OCI-LY3 (cell line): Measurements from ENCODE around the gene ACACA.

ENCODE experiments used
- H2AFZ ChIP-seq: fragments of 200-600, 300-600 bp; shearing (Covaris generic); 2 replicates; pipeline ENCODE4 v1.6.0; 2014; ENCODE audit warnings: antibody characterized with exemption, low read depth, low read length
- H3K27ac ChIP-seq: fragments of 200-600, 300-600 bp; sonication (generic); 2 replicates; pipeline ENCODE4 v1.5.1; 2014; ENCODE audit warnings: mild to moderate bottlenecking, low read length, moderate library complexity, mixed read lengths
- H3K27me3 ChIP-seq: fragments of 200-600, 300-600 bp; sonication (generic); 2 replicates; pipeline ENCODE4 v1.6.1; 2014; ENCODE audit warnings: low read depth, low read length, mixed read lengths
- H3K36me3 ChIP-seq: fragments of 200-600, 300-600 bp; sonication (generic); replicated peaks from 2 replicates; pipeline ENCODE3; 2014; ENCODE audit warnings: low read depth, low read length, mixed read lengths
- H3K4me1 ChIP-seq: fragments of 300-600, 200-600 bp; sonication (generic); 2 replicates; pipeline ENCODE4 v1.6.1; 2014; ENCODE audit warnings: low read length, mixed read lengths
- H3K4me2 ChIP-seq: fragments of 200-600, 300-600 bp; sonication (generic); 2 replicates; pipeline ENCODE4 v1.6.1; 2014; ENCODE audit warnings: low read length, mixed read lengths
- H3K4me3 ChIP-seq: fragments of 300-600, 200-600 bp; sonication (generic); 2 replicates; pipeline ENCODE4 v1.5.1; 2014; ENCODE audit warnings: antibody characterized with exemption, mild to moderate bottlenecking, low read length, moderate library complexity
- H3K79me2 ChIP-seq: fragments of 300-600, 200-600 bp; shearing (Covaris generic); 2 replicates; pipeline ENCODE4 v1.6.1; 2014; ENCODE audit warnings: mild to moderate bottlenecking, low read length, mixed read lengths
- H3K9ac ChIP-seq: fragments of 300-600, 200-600 bp; shearing (Covaris generic); 2 replicates; pipeline ENCODE4 v1.6.0; 2014; ENCODE audit warnings: mild to moderate bottlenecking, low read length, moderate library complexity
- H3K9me3 ChIP-seq: fragments of 200-600, 300-600 bp; shearing (Covaris generic); 2 replicates; pipeline ENCODE4 v1.6.1; 2014; ENCODE audit warnings: low read length, mixed read lengths; ENCODE audit not compliant: insufficient read depth
- H4K20me1 ChIP-seq: fragments of 200-600, 300-600 bp; sonication (generic); 2 replicates; pipeline ENCODE4 v1.6.1; 2016; ENCODE audit warnings: low read length, mixed read lengths; ENCODE audit not compliant: insufficient read depth
- EZH2phosphoT487 ChIP-seq: fragments of 200-600 bp; shearing (Covaris generic); IDR thresholded peaks from 2 replicates; pipeline ENCODE4 v1.6.1; 2018; ENCODE audit warnings: antibody characterized with exemption, mixed run types, low read depth
- TF ChIP-seq, protein P1 (sequence below): fragments of 200-600, 300-600 bp; sonication (generic); IDR thresholded peaks from 2 replicates; pipeline ENCODE4 v1.5.1; 2014; ENCODE audit warnings: antibody characterized with exemption, low read length, low read depth

Gene ACACA

DNA sequence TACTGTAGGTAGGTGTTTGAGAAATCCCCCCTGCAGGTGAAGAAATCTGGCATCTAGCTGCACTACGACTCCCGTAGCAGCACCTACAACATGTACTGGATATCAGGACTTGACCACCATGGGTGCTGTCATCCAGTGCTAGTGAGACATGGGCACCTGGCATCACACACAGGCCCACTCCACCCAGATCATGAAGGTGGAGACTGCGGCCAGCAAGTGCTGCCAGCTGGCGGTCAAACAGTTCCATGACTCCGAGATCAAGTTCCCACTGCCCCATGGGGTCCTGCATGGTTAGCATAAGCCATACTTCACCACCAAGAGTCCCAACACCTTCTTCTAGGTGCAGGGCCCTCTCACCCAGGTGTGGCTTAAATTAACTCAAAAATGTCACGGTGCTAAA, 243.8 kb downstream of the ACACA start:
- H3K36me3 ChIP-seq = peaks cover 10% of the 10 kb centered on the region
- no peak overlapping the region for H3K9ac ChIP-seq
- H2AFZ ChIP-seq = no peak overlapping the region
- no peaks in the 10 kb centered on the region for H3K9me3 ChIP-seq
- no peaks in the 10 kb centered on the region for H3K27me3 ChIP-seq
- no peaks in the 10 kb centered on the region for H3K4me1 ChIP-seq
- TF ChIP-seq, protein P1, sequence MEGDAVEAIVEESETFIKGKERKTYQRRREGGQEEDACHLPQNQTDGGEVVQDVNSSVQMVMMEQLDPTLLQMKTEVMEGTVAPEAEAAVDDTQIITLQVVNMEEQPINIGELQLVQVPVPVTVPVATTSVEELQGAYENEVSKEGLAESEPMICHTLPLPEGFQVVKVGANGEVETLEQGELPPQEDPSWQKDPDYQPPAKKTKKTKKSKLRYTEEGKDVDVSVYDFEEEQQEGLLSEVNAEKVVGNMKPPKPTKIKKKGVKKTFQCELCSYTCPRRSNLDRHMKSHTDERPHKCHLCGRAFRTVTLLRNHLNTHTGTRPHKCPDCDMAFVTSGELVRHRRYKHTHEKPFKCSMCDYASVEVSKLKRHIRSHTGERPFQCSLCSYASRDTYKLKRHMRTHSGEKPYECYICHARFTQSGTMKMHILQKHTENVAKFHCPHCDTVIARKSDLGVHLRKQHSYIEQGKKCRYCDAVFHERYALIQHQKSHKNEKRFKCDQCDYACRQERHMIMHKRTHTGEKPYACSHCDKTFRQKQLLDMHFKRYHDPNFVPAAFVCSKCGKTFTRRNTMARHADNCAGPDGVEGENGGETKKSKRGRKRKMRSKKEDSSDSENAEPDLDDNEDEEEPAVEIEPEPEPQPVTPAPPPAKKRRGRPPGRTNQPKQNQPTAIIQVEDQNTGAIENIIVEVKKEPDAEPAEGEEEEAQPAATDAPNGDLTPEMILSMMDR = no peak
- no peak for TF ChIP-seq EZH2phosphoT487
- H3K4me2 ChIP-seq = no peak overlapping the region
- no peaks in the 10 kb centered on the region for H3K79me2 ChIP-seq
- H4K20me1 ChIP-seq = no peaks in the 10 kb centered on the region
- H3K4me3 ChIP-seq = no peak overlapping the region
- H3K27ac ChIP-seq = no peak overlapping the region

- peaks cover 10% of the 10 kb centered on the region for H3K36me3 ChIP-seq
- no peaks in the 10 kb centered on the region for H3K79me2 ChIP-seq
- no peak overlapping the region for H3K4me2 ChIP-seq
Measured at GRCh38 chr17:37160944-37161343, 245.7 kb downstream of the ACACA start.

DNA sequence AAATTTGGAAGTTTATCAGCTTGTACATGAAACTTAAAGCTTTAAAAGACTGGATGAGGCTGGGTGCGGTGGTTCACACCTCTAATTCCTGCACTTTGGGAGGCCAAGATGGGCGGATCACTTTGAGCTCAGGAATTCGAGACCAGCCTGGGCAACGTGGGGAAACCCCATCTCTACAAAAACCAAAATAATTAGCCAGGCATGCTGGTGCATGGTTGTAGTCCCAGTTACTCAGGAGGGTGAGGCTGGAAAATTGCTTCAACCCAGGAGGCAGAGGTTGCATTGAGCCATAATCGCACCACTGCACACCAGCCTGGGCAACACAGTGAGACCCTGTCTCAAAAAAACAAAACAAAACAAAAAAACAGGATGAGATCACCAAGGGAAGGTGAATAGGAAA, 248.3 kb downstream of the ACACA start:
- TF ChIP-seq, protein P1 = no peak
- TF ChIP-seq EZH2phosphoT487 = no peak
- Histone ChIP-seq H3K9ac (no peak overlapping the region), H3K27ac (no peak overlapping the region), H3K79me2 (no peaks in the 10 kb centered on the region), H3K4me3 (no peak overlapping the region), H3K27me3 (no peaks in the 10 kb centered on the region), H3K9me3 (no peaks in the 10 kb centered on the region), H2AFZ (no peak overlapping the region), H3K4me2 (no peak overlapping the region), H4K20me1 (no peaks in the 10 kb centered on the region), H3K36me3 (peaks cover 7% of the 10 kb centered on the region), H3K4me1 (no peaks in the 10 kb centered on the region)

More at GRCh38 chr17:37160944-37161343, 245.7 kb downstream of the ACACA start:
- Histone ChIP-seq H3K4me1 (no peaks in the 10 kb centered on the region), H2AFZ (no peak overlapping the region), H3K9ac (no peak overlapping the region), H3K27me3 (no peaks in the 10 kb centered on the region), H3K4me3 (no peak overlapping the region), H3K9me3 (no peaks in the 10 kb centered on the region), H4K20me1 (no peaks in the 10 kb centered on the region), H3K27ac (no peak overlapping the region)
- TF ChIP-seq, protein P1 = no peak
- no peak for TF ChIP-seq EZH2phosphoT487

DNA sequence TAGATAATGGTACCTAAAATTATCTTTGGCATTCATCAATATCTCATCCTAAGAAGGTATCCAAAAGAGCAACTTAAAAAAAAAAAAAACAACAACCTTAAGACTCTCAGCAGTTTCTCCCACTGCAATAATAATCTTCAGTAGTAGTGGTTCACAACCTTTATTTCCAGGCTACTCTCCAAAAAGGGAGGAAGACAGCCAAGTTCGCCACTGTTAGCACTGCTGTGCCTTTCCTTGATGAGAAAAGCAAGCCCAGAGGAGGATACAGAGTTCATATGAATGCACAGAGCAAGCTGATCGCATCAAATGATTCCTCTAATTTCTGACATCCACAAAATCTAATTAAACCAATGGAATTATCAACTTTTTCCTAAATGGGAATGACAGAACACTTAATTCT, 258.5 kb downstream of the ACACA start:
- H3K9ac ChIP-seq = no peak overlapping the region
- no peaks in the 10 kb centered on the region for H4K20me1 ChIP-seq
- H3K36me3 ChIP-seq = peaks cover 8% of the 10 kb centered on the region
- no peaks in the 10 kb centered on the region for H3K79me2 ChIP-seq
- no peaks in the 10 kb centered on the region for H3K9me3 ChIP-seq
- peaks cover 30% of the 10 kb centered on the region for H3K4me1 ChIP-seq
- H3K4me2 ChIP-seq = no peak overlapping the region
- no peak overlapping the region for H2AFZ ChIP-seq
- no peak overlapping the region for H3K27ac ChIP-seq
- TF ChIP-seq, protein P1 = no peak
- no peak for TF ChIP-seq EZH2phosphoT487
- no peaks in the 10 kb centered on the region for H3K27me3 ChIP-seq
- H3K4me3 ChIP-seq = no peak overlapping the region
